Astrocyte of the spinal cord (primary cell): ENCODE results near the gene DCHS1.

Source experiments
- DNase-seq: peaks from one replicate; pipeline ENCODE4 v3.0.0; 2011; ENCODE audit warnings: low read depth, low spot score
- H3K4me3 ChIP-seq: 2 replicates; pipeline ENCODE4 v1.5.1; 2011; ENCODE audit warnings: low read depth, mild to moderate bottlenecking, low read length, moderate library complexity
- in situ Hi-C: cut with HindIII; loops from 2 replicates; pipeline ENCODE4 v1.10.0; 2017; ENCODE audit warnings: low sequenced_read_pairs
- TF ChIP-seq, protein P1 (sequence below): IDR thresholded peaks from 2 replicates; pipeline ENCODE4 v1.5.1; 2012; ENCODE audit warnings: low read depth, mild to moderate bottlenecking, low read length, inconsistent platforms

Gene DCHS1

DNA sequence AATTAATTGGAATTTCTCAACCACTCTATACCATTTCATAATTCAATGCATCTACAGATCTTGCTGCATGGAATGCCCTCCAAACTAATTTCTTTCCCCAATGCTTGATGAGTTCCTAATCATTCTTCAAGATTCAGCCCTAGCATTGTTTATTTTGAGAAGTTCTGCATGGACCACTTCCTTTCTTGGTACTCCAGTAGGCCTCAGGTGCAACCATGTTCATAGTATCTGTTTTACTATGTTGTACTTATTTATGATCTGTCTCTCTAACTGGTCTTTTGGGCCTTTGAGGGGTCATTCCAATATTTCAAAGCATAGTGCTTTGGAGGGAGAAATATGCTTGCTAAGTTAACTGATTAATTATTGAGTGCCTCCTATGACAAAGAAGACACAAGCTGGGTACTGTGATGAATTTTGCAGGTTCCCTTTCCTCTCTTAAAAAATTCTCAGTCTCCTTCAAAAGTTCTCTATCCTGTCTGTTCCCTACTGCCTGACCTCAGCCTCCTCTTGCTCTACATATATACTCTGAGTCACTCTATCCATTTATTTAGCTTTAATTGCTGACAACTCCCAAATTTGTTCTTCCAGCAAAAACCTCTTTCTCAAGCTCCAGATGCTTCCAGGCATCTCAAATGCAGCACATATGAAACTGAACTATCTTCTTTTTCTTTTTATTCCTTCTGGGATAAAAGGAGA, 18.1 kb upstream of the DCHS1 start:
- no peak overlapping the region for H3K4me3 ChIP-seq
- TF ChIP-seq, protein P1, sequence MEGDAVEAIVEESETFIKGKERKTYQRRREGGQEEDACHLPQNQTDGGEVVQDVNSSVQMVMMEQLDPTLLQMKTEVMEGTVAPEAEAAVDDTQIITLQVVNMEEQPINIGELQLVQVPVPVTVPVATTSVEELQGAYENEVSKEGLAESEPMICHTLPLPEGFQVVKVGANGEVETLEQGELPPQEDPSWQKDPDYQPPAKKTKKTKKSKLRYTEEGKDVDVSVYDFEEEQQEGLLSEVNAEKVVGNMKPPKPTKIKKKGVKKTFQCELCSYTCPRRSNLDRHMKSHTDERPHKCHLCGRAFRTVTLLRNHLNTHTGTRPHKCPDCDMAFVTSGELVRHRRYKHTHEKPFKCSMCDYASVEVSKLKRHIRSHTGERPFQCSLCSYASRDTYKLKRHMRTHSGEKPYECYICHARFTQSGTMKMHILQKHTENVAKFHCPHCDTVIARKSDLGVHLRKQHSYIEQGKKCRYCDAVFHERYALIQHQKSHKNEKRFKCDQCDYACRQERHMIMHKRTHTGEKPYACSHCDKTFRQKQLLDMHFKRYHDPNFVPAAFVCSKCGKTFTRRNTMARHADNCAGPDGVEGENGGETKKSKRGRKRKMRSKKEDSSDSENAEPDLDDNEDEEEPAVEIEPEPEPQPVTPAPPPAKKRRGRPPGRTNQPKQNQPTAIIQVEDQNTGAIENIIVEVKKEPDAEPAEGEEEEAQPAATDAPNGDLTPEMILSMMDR: no peak
- in situ Hi-C loops: no loop called here
- DNase-seq: no peak

DNA sequence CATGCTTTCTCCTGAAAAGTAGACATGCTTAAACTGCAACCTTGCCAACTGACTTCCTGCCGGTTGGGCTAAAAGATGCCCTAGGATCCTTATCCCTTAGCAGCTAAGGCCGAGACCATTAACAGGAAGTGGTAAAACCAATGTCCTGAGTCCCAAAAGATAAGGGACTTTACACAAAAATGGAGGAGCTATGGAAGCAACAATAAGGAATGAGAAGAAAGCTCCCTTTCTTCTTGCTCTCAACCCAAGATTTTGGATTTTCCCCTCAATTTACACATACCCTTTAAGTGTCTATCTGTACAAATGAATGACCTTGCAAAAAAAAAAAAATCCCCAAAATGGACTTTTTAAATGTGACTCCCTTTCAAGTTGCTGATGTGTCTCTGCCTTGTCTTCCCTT, 16.4 kb upstream of the DCHS1 start:
- in situ Hi-C loops: no loop called here

DNA sequence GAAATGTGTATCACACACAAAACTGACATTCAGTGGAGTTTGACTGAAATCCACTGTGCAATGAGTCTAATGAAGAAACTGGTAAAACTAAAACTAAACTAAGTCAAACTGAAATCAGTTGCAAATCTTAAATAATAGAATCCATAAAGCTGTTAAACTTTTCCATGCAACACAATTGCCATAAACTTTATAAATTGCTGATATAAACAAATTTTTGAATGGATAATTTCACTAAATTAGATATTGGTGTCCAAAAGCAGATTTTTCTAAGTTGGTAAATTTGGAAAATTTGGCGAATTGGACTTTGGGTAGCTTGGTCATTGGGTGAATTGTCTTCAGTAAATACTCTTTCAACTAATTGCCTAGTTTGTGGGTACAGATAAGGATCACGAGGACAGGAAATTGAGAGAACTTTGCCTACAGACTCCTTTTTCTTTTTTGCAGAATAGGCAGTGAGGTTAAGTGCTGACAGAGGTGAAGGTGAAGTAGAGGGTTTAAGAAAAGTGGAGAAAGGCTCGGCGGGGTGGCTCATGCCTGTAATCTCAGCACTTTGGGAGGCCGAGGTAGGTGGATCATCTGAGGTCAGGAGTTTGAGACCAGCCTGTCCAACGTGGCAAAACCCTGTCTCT, 14.7 kb upstream of the DCHS1 start:
- in situ Hi-C loops: no loop called here
- H3K4me3 ChIP-seq: no peak overlapping the region
- no peak for DNase-seq
- TF ChIP-seq, protein P1: no peak

More for the DNA sequence above, 16.4 kb upstream of the DCHS1 start:
- TF ChIP-seq, protein P1: no peak
- DNase-seq: no peak
- no peak overlapping the region for H3K4me3 ChIP-seq

DNA sequence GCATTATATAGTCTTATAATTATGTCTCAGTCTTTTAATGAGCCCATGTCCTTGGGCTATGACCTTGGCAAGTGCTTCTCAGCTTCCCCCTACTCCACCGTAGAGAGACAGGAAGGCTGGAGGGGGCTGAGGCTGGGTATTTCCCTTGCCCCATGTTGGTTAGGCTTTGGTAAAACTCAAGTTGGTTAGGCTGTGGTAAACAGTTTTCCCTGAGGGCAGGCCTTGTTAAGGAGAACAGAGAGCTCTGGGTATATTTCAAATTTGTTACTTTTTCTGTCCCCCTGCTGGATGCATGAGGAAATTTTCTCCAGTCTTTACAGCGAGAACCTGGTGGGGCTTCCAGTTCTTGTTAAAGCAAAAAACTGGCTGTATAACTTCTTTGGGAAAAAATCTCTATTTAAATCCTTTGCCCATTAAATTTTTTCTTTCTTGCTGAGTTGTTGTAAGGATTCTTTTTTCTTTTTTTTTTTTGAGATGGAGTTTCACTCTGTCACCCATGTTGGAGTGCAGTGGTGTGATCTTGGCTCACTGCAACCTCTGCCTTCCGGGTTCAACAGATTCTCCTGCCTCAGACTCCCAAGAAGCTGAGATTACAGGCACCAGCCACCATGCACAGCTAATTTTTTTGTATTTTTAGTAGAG, 12.2 kb upstream of the DCHS1 start:
- TF ChIP-seq, protein P1: peak; percentile 56
- H3K4me3 ChIP-seq: no peak overlapping the region
- DNase-seq: peak; percentile 43
- in situ Hi-C loops: no loop called here

DNA sequence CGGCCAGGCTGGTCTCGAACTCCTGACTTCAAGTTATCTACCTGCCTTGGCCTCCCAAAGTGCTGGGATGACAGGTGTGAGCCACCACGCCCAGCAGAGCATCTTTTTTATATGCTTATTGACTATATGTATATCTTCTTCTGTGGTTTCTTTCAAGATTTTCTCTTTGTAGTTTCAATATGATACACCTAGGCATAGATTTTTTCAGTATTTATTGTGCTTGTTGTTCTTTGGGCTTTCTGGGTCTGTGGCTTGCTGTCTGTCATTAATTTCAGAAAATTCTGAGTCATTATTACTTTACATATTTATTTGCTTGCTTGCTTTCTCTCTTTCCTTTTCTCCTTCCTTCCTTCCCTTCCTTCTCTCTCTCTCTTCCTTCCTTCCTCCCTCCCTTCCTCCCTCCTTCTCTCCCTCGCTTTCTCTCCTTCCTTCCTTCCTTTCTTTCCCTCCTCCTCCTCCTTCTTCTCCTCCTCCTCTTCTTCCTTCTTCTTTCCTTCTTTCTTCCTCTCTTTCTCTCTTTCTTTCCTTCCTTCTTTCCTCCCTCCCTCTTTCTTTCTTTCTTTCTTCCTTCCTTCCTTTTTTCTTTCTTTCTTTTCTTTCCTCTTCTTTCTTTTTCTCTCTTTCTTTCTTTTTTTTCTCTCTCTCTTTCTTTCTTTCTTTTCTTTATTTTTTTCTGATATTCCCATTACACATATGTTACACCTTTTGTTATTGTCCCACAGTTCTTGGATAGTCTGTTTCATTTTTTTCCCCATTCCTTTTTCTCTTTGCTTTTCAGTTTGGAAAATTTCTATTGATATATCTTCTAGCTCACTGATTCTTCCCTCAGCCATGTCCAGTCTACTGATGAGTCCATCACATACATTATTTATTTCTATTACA, 10.9 kb upstream of the DCHS1 start:
- in situ Hi-C loops: no loop called here
- no peak overlapping the region for H3K4me3 ChIP-seq
- TF ChIP-seq, protein P1: no peak
- no peak for DNase-seq

DNA sequence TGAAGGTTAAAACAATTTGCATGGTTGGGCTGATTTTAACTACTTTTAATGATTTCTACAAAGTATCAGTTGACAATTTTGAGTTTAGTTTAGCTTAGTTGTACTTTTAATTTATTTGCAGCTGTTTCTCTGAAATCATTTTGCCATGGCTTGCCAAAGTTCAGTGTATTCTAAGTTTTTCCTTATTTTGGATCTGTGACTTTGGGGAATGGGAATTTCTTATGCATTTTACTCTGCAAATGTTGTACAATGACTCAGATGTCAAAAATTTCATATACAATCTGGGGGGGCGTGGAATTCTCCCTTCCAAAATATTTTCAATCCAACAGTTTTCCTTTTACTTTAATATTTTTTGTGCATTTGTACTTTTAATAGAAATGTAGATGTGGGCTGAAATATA, 8.9 kb upstream of the DCHS1 start:
- no peak for DNase-seq
- TF ChIP-seq, protein P1: no peak
- in situ Hi-C loops: no loop called here
- no peak overlapping the region for H3K4me3 ChIP-seq
